MV-4-11 (cell line): ENCODE results near the gene MMP19.

Source experiments
- DNase-seq: peaks from one replicate; lab custom pipeline; 2025; lab: John Stamatoyannopoulos, UW

MMP19 gene

DNA sequence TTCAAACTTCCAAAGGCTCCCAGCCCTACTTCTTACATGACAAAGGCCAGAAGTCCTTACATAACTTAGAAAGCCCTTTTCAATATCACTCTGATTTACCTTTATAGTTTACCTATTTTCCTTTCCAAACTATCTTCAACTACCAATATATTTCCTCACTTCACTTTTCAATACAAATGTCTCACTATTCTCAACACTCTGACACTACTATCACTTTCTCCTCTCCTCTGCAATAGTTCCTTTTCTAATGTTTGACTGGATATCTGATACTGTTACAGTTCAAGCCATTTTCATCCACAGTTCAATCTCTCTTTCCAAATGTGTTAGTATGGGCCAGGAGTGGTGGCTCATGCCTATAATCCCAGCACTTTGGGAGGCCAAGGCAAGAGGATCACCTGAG lies 28.5 kb downstream of the MMP19 start:
- no peak for DNase-seq

DNA sequence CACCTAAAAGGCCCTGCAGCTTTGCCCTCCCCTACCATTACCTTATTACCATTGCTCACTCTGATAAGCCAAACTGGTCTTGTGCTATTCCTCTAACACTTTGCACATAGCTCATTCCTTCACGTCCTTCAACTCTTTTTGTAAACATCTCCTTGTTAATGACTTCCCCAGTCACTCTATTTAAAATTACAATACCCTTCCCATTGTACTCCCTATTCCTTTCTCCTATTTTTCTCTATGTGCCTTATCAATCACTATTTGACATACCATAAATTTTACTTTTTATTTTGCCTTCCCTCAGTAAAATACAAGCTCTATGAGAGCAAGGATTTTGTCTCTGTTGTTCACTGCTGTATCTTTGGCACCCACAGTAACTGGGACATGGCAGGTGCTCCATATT lies 30.6 kb downstream of the MMP19 start:
- no peak for DNase-seq

GRCh38 chr12:55809274-55809673 lies 33.5 kb downstream of the MMP19 start:
- no peak for DNase-seq

DNA sequence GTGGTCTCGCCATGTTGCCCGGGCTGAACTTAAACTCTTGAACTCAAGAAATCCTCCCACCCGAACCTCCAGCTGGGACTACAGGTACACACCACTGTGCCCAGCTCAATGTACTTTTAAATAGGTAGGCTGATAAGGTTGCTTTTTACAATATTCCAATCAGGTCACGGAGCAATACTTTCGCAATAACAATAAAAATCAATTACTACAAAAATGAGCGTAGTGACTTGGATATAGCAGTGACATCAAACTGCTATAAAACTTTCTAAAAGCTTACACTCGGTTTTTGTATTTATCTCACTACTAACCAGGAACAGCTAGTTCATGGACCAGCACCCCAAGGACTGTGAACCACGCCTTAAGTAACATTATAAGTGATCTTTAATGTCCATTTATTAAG lies 35.8 kb downstream of the MMP19 start:
- no peak for DNase-seq

DNA sequence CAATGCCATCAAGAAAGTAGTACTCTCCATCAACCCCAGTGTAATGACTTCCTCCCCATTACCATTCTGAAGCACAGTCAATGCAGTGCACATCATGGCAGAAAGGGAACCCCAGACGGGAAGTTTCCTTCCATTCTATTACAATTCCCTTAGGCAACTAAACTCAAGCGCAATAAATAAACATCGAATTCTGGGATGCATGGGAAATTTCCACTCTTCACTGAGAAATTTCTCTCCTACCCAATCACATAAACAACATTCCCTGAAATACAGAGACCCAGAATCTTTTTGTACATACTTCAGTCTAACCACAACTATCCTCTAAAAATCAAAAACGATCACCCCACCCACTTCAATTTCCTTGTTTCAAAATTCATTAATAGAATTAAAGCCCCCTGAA lies 45.2 kb downstream of the MMP19 start:
- DNase-seq: no peak

GRCh38 chr12:55797068-55797467 lies 45.7 kb downstream of the MMP19 start:
- peak; percentile 37 for DNase-seq

GRCh38 chr12:55795950-55796349 lies 46.8 kb downstream of the MMP19 start:
- DNase-seq: no peak

- DNase-seq: no peak
These were observed 52.8 kb downstream of the MMP19 start for GRCh38 chr12:55789893-55790292.

DNA sequence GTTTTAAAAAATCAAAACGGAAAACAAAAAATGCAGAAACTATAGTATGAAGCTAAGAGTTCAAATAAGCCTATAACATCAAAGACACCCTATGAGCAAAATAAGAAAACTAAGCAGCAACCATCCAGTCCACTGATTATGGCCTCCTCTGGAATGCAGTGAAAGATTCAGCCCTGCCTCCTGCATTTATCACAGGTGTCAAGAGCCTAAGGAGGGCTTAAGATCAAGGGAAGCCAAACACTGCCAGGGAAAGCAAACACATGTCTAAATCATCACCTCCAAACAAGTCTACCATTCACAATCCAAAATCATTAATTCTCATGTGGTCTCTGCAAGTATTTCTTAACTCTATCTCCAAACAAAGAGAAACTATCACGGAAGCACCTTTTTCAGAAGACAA lies 53.6 kb downstream of the MMP19 start:
- no peak for DNase-seq

DNA sequence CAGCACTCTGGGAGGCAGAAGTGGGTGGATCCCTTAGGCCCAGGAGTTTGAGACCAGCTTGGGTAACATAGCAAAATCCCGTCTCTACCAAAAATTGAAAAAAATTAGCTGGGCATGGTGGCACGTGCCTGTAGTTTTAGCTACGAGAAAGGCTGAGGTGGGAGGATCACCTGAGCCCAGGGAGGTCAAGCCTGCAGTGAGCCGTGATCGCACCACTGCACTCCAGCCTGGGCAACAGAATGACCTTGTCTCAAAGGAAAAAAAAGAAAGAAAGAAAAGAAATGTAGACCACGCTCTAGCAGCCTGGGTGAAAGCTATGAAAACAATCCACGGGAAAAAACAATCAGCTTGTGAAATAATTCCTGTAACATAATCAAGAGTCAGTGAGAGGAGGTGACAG lies 54.2 kb downstream of the MMP19 start:
- DNase-seq: no peak
